HepG2 (cell line): Measurements from ENCODE around the gene EPM2A. TPM values are rescaled to one million over a fixed set of nuclear protein-coding genes. Genes with fewer than 3 reads are reported as not detected.

ENCODE experiments used
- ATAC-seq: fragments of 200-7000 bp; cut with Tn5 transposase; 3 replicates; pipeline ENCODE4 v1.9.1; 2020; ENCODE audit warnings: mild to moderate bottlenecking, moderate library complexity
- BruUV-seq: library from RNA; stranded (reverse); fragments of 400-500 nt; replicated peaks from 2 replicates; lab custom pipeline; 2021; lab: Mats Ljungman, UMichigan
- CTCF ChIA-PET: fragments of 300-600 bp; formaldehyde crosslinking; extraction: SDS; loops from one replicate; lab custom pipeline; 2021; ENCODE audit warnings: low total read pairs, inconsistent platforms, low intra/inter-chr PET ratio; lab: Yijun Ruan, JAX
- POLR2A ChIA-PET: fragments of 350-600 bp; sonication (Branson Sonifier 250); formaldehyde crosslinking; loops from one replicate; lab custom pipeline; 2020; ENCODE audit warnings: antibody characterized with exemption, inconsistent platforms; lab: Yijun Ruan, JAX
- DNase-seq: peaks from one replicate; pipeline ENCODE4 v3.0.0-alpha.2; 2015; ENCODE audit warnings: low spot score
- FAIRE-seq: peaks from 3 replicates; lab custom pipeline; 2011; peaks lifted over from hg19 to GRCh38; lab: Jason Lieb, UNC
- H2AFZ ChIP-seq: one replicate; pipeline ENCODE4 v1.6.1; 2011; ENCODE audit warnings: low read length, inconsistent platforms
- H3K27ac ChIP-seq: fragments of 300-600 bp; 3 replicates; pipeline ENCODE4 v1.8.0; 2011; ENCODE audit warnings: mixed run types, mild to moderate bottlenecking, mixed read lengths, low read length, inconsistent platforms; ENCODE audit not compliant: insufficient read depth; ENCODE audit errors: extremely low read length
- H3K27me3 ChIP-seq, 2 experiments: fragments of 200-600 bp in 1 of 2; 2 replicates in 1 of 2; 3 replicates in 1 of 2; pipeline versions ENCODE4 v1.6.0 to v1.8.0; 2011; ENCODE audit warnings: low read length in 2 of 2, mild to moderate bottlenecking in 2 of 2, moderate library complexity in 2 of 2, inconsistent platforms in 1 of 2; ENCODE audit not compliant: insufficient read depth in 2 of 2, control insufficient read depth in 1 of 2
- H3K36me3 ChIP-seq, 2 experiments: fragments of 200-600 bp in 1 of 2; replicated peaks in 1 of 2; 2 replicates in 1 of 2; 3 replicates in 1 of 2; pipeline versions ENCODE4 v1.5.1 to v1.8.0; 2011; ENCODE audit warnings: low read length in 2 of 2, inconsistent platforms in 1 of 2; ENCODE audit not compliant: insufficient read depth in 2 of 2, control insufficient read depth in 1 of 2
- H3K4me1 ChIP-seq: 2 replicates; pipeline ENCODE4 v1.5.1; 2012; ENCODE audit warnings: low read length, inconsistent platforms; ENCODE audit not compliant: insufficient read depth
- H3K4me2 ChIP-seq: 2 replicates; pipeline ENCODE4 v1.6.0; 2011; ENCODE audit warnings: low read depth, low read length, inconsistent platforms
- H3K4me3 ChIP-seq, 3 experiments: fragments of 200-600 bp in 1 of 3; sonication (generic), shearing (Covaris generic) in 1 of 3; replicated peaks in 1 of 3; 2 replicates each; pipeline ENCODE4 v1.5.1; 2011 to 2016; ENCODE audit warnings: low read length in 3 of 3, inconsistent platforms in 2 of 3, low read depth in 2 of 3, mild to moderate bottlenecking in 2 of 3, control low read depth in 1 of 3, mixed read lengths in 1 of 3; ENCODE audit not compliant: insufficient read depth in 1 of 3
- H3K79me2 ChIP-seq: one replicate; pipeline ENCODE4 v1.6.1; 2011; ENCODE audit warnings: low read length, inconsistent platforms; ENCODE audit not compliant: insufficient read depth
- H3K9ac ChIP-seq: 2 replicates; pipeline ENCODE4 v1.6.0; 2011; ENCODE audit warnings: mild to moderate bottlenecking, low read depth, low read length, inconsistent platforms; ENCODE audit not compliant: insufficient read depth
- H3K9me3 ChIP-seq: 2 replicates; pipeline ENCODE4 v1.5.1; 2012; ENCODE audit warnings: mild to moderate bottlenecking, low read length
- H4K20me1 ChIP-seq: 2 replicates; pipeline ENCODE4 v1.6.0; 2011; ENCODE audit warnings: inconsistent platforms, mild to moderate bottlenecking, low read length, moderate library complexity; ENCODE audit not compliant: insufficient read depth
- MAFK ChIP-seq, 2 experiments: IDR thresholded peaks in 1 of 2; conservative IDR thresholded peaks in 1 of 2; 2 replicates each; pipeline ENCODE4 v1.6.1; 2011; ENCODE audit warnings: improper control_type of control experiment in 2 of 2, low read length in 2 of 2
- MIER3 ChIP-seq: IDR thresholded peaks from 2 replicates; pipeline ENCODE4 v1.6.1; 2016; ENCODE audit warnings: missing compliant biosample characterization, borderline replicate concordance
- ZNF772 ChIP-seq: sonication (generic); formaldehyde crosslinking; IDR thresholded peaks from 2 replicates; pipeline ENCODE4 v1.5.0; 2020; ENCODE audit warnings: mild to moderate bottlenecking, missing genetic modification reagents
- ZSCAN9 ChIP-seq: IDR thresholded peaks from 2 replicates; pipeline ENCODE4 v1.6.1; 2016; ENCODE audit warnings: borderline replicate concordance
- WGBS: methylation state at CpG from one replicate; pipeline ENCODE4 v1.1.6; 2017; ENCODE audit warnings: low lambda C conversion rate; 5-methylcytosine and 5-hydroxymethylcytosine counted together
- in situ Hi-C: cut with HindIII; loops from 2 replicates; pipeline ENCODE4 v1.10.0; 2017; ENCODE audit warnings: low pct_unique_long_range_greater_than_20kb; ENCODE audit not compliant: extremely low pct_ligation_motif_present
- intact Hi-C: fragments of 100-400 bp; cut with micrococcal nuclease; formaldehyde crosslinking; loops from one replicate; pipeline ENCODE4 v1.10.0; 2022; ENCODE audit not compliant: unreplicated experiment
- polyA plus RNA-seq, 8 experiments: library from polyadenylated mRNA; depleted of rRNA in 3 of 8; stranded (reverse) in 7 of 8; unstranded in 1 of 8; fragments of >200 nt; fragmentation: Illumina TruSeq in 4 of 8; extraction: Trizol in 4 of 8; gene quantifications; 2 replicates each; pipeline versions ENCODE4 v1.2.1 to v1.2.3, GENCODE V29; 2011 to 2016; ENCODE audit warnings: low read depth in 4 of 8, missing spikeins in 1 of 8, mixed read lengths in 1 of 8; ENCODE audit not compliant: insufficient read depth in 1 of 8
- total RNA-seq, 5 experiments: library from RNA; depleted of rRNA; stranded (reverse); fragments of >200 nt; fragmentation: Illumina TruSeq; extraction: Trizol; gene quantifications; 2 replicates each; pipeline ENCODE4 v1.2.3, GENCODE V29; 2016; ENCODE audit warnings: low read depth in 1 of 5

The EPM2A gene
- total and polyA plus RNA-seq, 2 of the 13 experiments (the other 11 are each of a cell fraction or from before 2014, with no cell fraction given), result 4.6 to 9.2 TPM

DNA sequence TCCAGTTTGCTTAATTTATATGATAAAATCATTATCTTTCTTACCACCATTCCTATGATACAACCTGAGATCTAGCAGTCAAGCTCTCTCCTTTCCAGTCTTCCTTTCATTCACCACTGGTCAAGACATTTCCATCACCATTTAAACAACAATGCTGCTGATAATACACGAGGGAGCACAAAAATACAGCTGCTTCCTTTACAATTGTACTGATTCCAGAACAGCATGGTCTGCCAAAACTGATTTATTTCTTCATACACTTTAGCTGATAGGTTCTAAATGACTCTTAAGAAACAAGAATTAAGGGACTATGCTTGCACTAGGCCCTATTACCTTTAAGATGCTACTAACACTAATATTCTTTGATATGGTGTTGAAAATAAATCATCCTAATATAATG is 65.0 kb downstream of the EPM2A start:
- no peak overlapping the region for H2AFZ ChIP-seq
- no peak overlapping the region for H3K4me2 ChIP-seq
- no peaks in the 10 kb centered on the region for H3K36me3 ChIP-seq
- no peaks in the 10 kb centered on the region for H4K20me1 ChIP-seq
- TF ChIP-seq ZNF772 (CRISPR knock-in tag) (no peak), MIER3 (CRISPR knock-in tag) (no peak)
- POLR2A ChIA-PET, result no interaction called here
- BruUV-seq, result no TSS peak
- FAIRE-seq (no peak), ATAC-seq (no peak), DNase-seq (no peak)
- no peak overlapping the region for H3K27ac ChIP-seq
- no peaks in the 10 kb centered on the region for H3K9me3 ChIP-seq
- no peaks in the 10 kb centered on the region for H3K27me3 ChIP-seq
- in situ Hi-C loops, result no loop called here
- WGBS, result 45% methylated on average over 1 of the region's 1 CpG
- no peaks in the 10 kb centered on the region for H3K79me2 ChIP-seq
- intact Hi-C loops, result no loop called here
- CTCF ChIA-PET, result no interaction called here
- peaks cover 10% of the 10 kb centered on the region for H3K4me1 ChIP-seq
- no peak overlapping the region for H3K9ac ChIP-seq
- no peak overlapping the region for H3K4me3 ChIP-seq

DNA sequence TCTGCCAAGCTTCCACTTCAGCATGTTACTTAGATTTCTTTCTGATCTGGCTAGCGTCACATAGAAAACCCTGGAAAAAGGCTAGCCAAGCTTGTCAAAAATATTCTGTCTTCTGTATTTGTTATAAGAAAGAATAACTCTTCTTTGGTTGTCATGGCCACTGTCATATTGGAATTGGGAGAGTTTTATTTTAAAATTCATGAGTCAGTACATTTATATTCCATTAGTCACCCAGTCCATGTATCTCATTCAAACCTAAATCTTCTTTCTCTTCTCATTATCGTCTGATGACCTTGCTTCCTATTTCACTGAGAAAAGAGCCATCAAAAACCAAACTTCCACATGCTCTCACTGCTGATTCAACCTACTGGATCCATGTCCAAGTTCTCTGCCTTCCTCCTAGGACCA is 65.7 kb downstream of the EPM2A start:
- Histone ChIP-seq H3K27me3 (no peaks in the 10 kb centered on the region), H3K79me2 (no peaks in the 10 kb centered on the region), H3K36me3 (no peaks in the 10 kb centered on the region), H3K9me3 (no peaks in the 10 kb centered on the region)
- 90% methylated on average over 2 of the region's 2 CpGs for WGBS
- in situ Hi-C loops, result no loop called here
- TF ChIP-seq ZSCAN9 (CRISPR knock-in tag) (no peak), MAFK (conservative IDR thresholded peaks at IDR 0.05 in 1 of 2, IDR thresholded peaks at IDR 0.05 in 1 of 2; ENCODE audit: low read length in 2 of 2) (0 out of 4 replicates have a peak, but pooled peaks of 1 of the 2 experiments have one; percentile 12)
- TF ChIP-seq, all 625 proteins: peak for 1
- ChIA-PET POLR2A (no interaction called here), CTCF (no interaction called here)
- no peak overlapping the region for H2AFZ ChIP-seq
- no TSS peak for BruUV-seq
- intact Hi-C loops, result no loop called here
- no peaks in the 10 kb centered on the region for H4K20me1 ChIP-seq
- H3K9ac ChIP-seq, result no peak overlapping the region
- FAIRE-seq (no peak), DNase-seq (no peak), ATAC-seq (no peak)
- H3K4me1 ChIP-seq, result peaks cover 10% of the 10 kb centered on the region
- H3K4me3 ChIP-seq, result no peak overlapping the region
- H3K27ac ChIP-seq, result no peak overlapping the region
- no peak overlapping the region for H3K4me2 ChIP-seq
